GM21515 (cell line): Measurements from ENCODE around the gene CYB5R3.
"Not testable (repeated sequence)": the region's sequence is repeated elsewhere in the genome, so short reads cannot be mapped to it uniquely, and the experiment has no call there.

ENCODE experiments used
- ATAC-seq: cut with Tn5 transposase; IDR thresholded peaks from one replicate; pipeline ENCODE4 v1.9.1; 2021; ENCODE audit not compliant: unreplicated experiment

The CYB5R3 gene

DNA sequence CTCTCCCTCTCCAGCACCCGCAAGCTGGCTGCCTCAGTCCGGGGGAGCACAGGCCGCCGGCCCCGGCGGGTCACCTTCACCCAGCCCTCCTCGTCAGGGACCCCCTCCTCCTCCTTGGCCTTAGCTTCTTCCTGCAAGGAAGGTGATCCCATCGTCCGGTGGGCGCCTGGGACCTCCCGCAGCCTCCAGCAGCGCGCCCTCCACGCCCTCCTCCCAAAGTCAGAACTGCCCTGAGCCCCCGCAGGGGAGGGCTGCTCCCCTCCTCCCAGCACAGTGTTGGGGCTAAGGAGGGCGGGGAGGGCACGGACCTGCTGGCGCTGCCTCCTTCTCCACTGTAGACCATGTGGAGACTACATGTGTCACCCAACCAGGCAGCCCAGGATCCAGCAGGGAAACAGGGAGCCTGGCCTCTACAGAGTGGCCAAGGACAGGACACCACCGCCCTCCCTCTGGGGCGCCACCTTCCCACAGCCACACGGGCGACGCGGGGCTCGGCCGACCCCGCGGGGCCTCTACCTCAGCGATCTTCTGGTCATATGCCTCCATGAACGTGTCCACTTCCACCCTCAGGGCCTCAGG lies 73.1 kb downstream of the CYB5R3 start:
- not testable (repeated sequence) for ATAC-seq

DNA sequence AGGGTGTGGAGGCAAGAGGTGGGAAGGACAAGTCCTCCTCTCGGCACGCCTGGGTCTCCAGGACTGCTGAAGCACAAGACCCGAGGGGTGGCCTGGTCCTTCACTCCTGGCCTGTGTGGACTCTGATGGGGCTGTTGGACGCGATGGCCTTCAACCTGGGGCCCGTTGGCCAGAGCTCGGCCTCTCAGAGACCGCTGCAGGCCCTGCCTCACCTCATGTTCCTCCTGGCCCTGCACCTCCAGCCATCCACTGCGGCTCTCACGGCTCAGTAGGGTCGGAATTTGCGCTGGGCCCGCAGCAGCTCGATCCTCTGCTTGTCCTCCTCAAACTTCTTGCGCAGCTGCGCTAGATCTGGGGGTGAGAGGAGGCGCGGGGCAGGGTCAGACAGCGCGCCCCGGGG lies 74.7 kb downstream of the CYB5R3 start:
- not testable (repeated sequence) for ATAC-seq

GRCh38 chr22:42574046-42574445 lies 75.1 kb downstream of the CYB5R3 start:
- not testable (repeated sequence) for ATAC-seq

- ATAC-seq, result not testable (repeated sequence)
Measured at GRCh38 chr22:42571068-42571467, 78.1 kb downstream of the CYB5R3 start.

DNA sequence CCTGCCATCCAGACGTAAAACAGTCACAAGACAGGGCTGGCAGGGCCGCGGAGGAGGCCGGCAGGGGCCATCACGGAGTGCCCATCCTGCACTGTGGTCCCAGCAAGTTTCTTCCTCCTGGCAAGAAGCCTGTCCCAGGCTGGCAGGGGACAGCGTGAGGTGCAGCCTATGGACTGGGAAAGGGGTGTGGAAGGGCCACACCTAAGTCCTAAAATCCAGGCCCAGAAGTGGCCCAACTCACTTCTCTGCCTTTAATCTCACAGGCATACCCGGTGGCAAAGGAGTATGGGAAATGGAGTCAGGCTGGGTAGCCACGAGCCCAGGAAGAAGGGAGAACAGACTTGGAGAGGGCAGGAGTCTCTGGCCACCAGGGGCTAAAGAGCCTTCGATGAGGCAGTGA lies 78.6 kb downstream of the CYB5R3 start:
- not testable (repeated sequence) for ATAC-seq

DNA sequence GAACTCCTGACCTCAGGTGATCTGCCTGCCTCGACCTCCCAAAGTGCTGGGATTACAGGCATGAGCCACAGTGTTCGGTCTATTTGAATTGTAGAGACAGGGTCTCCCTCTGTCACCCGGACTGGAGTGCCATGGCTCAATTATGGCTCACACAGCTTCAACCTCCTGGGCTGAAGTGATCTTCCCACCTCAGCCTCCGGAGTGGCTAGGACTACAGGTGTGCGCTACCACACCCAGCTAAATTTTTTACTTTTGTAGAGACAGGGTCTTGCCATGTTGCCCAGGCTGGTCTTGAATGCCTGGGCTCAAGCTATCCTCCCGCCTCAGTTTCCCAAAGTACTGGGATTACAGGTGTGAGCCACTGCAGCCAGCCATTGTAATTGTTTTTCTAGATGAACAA lies 81.2 kb downstream of the CYB5R3 start:
- ATAC-seq, result not testable (repeated sequence)
